ENCODE results near the gene MACROD2. TPM values are rescaled to one million over a fixed set of nuclear protein-coding genes. Genes with fewer than 3 reads are reported as not detected.

MACROD2 gene
- total RNA-seq, 1 donor from 2014 or later, result 1.6 TPM

- DNase-seq (ENCODE audit: low read depth), result no peak
- H3K4me3 ChIP-seq (ENCODE audit: low read depth, low read length), result no peak overlapping the region
- no peaks in the 10 kb centered on the region for H3K27me3 ChIP-seq (ENCODE audit: control insufficient read depth, insufficient read depth, low read length)
- H3K36me3 ChIP-seq (ENCODE audit: control insufficient read depth, insufficient read depth, low read length), result no peaks in the 10 kb centered on the region
- no peak for TF ChIP-seq CTCF (IDR thresholded peaks at IDR 0.05; ENCODE audit: insufficient read depth, low read length, severe bottlenecking)
- FAIRE-seq, result no peak
Measured at GRCh38 chr20:14859627-14860026, 864.3 kb downstream of the MACROD2 start.

GRCh38 chr20:14860410-14860814 lies 865.1 kb downstream of the MACROD2 start:
- peak; percentile 26 for DNase-seq (ENCODE audit: low read depth)
- Histone ChIP-seq H3K27me3 (ENCODE audit: control insufficient read depth, insufficient read depth, low read length) (no peaks in the 10 kb centered on the region), H3K36me3 (ENCODE audit: control insufficient read depth, insufficient read depth, low read length) (no peaks in the 10 kb centered on the region), H3K4me3 (ENCODE audit: low read depth, low read length) (no peak overlapping the region)
- FAIRE-seq, result no peak
- no peak for TF ChIP-seq CTCF (IDR thresholded peaks at IDR 0.05; ENCODE audit: insufficient read depth, low read length, severe bottlenecking)

GRCh38 chr20:14861028-14861699 lies 865.8 kb downstream of the MACROD2 start:
- Histone ChIP-seq H3K27me3 (ENCODE audit: control insufficient read depth, insufficient read depth, low read length) (no peaks in the 10 kb centered on the region), H3K4me3 (ENCODE audit: low read depth, low read length) (no peak overlapping the region), H3K36me3 (ENCODE audit: control insufficient read depth, insufficient read depth, low read length) (no peaks in the 10 kb centered on the region)
- no peak for TF ChIP-seq CTCF (IDR thresholded peaks at IDR 0.05; ENCODE audit: insufficient read depth, low read length, severe bottlenecking)
- DNase-seq (ENCODE audit: low read depth) (no peak), FAIRE-seq (no peak)

- Histone ChIP-seq H3K4me3 (ENCODE audit: low read depth, low read length) (no peak overlapping the region), H3K36me3 (ENCODE audit: control insufficient read depth, insufficient read depth, low read length) (no peaks in the 10 kb centered on the region), H3K27me3 (ENCODE audit: control insufficient read depth, insufficient read depth, low read length) (no peaks in the 10 kb centered on the region)
- peak; percentile 7 for FAIRE-seq
- no peak for TF ChIP-seq CTCF (IDR thresholded peaks at IDR 0.05; ENCODE audit: insufficient read depth, low read length, severe bottlenecking)
- peak; percentile 91 for DNase-seq (ENCODE audit: low read depth)
Measured at GRCh38 chr20:14865169-14865568, 869.9 kb downstream of the MACROD2 start.

- Histone ChIP-seq H3K36me3 (ENCODE audit: control insufficient read depth, insufficient read depth, low read length) (no peaks in the 10 kb centered on the region), H3K4me3 (ENCODE audit: low read depth, low read length) (no peak overlapping the region), H3K27me3 (ENCODE audit: control insufficient read depth, insufficient read depth, low read length) (no peaks in the 10 kb centered on the region)
- no peak for TF ChIP-seq CTCF (IDR thresholded peaks at IDR 0.05; ENCODE audit: insufficient read depth, low read length, severe bottlenecking)
- FAIRE-seq, result no peak
- no peak for DNase-seq (ENCODE audit: low read depth)
Measured at GRCh38 chr20:14865731-14866130, 870.4 kb downstream of the MACROD2 start.

Measured in bronchial epithelial cell (primary cell).